KMS-11 (cell line): ENCODE measurements around the gene ZNF723.
"Not testable (repeated sequence)": the region's sequence is repeated elsewhere in the genome, so short reads cannot be mapped to it uniquely, and the experiment has no call there.

ENCODE experiments used
- H2AFZ ChIP-seq: fragments of 200-600 bp; sonication (generic); 2 replicates; pipeline ENCODE4 v1.6.1; 2016; ENCODE audit warnings: antibody characterized with exemption, mixed run types, low read depth
- H3K27ac ChIP-seq: fragments of 200-600 bp; sonication (generic); 2 replicates; pipeline ENCODE4 v1.6.1; 2016; ENCODE audit warnings: mild to moderate bottlenecking, mixed run types
- H3K27me3 ChIP-seq: fragments of 200-600 bp; sonication (generic); 2 replicates; pipeline ENCODE4 v1.6.1; 2017; ENCODE audit warnings: mild to moderate bottlenecking, low read depth, mixed run types, moderate library complexity; ENCODE audit not compliant: insufficient read depth
- H3K36me3 ChIP-seq: fragments of 200-600 bp; sonication (generic); 2 replicates; pipeline ENCODE4 v1.6.1; 2017; ENCODE audit warnings: mild to moderate bottlenecking, mixed run types; ENCODE audit not compliant: insufficient read depth
- H3K4me1 ChIP-seq: fragments of 200-600 bp; sonication (generic); 2 replicates; pipeline ENCODE4 v1.6.1; 2016; ENCODE audit warnings: mild to moderate bottlenecking, low read depth, mixed run types; ENCODE audit not compliant: poor library complexity, severe bottlenecking
- H3K4me2 ChIP-seq: fragments of 200-600 bp; sonication (generic); 2 replicates; pipeline ENCODE4 v1.7.0; 2016; ENCODE audit warnings: mild to moderate bottlenecking, mixed run types
- H3K4me3 ChIP-seq: fragments of 200-600 bp; sonication (generic); IDR thresholded peaks from 2 replicates; pipeline ENCODE4 v1.6.1; 2017; ENCODE audit warnings: low read depth, low read length, mixed read lengths; ENCODE audit not compliant: insufficient read depth
- H3K79me2 ChIP-seq: fragments of 200-600 bp; sonication (generic); 2 replicates; pipeline ENCODE4 v1.6.1; 2016; ENCODE audit warnings: low read depth, mixed run types; ENCODE audit not compliant: insufficient read depth
- H3K9ac ChIP-seq: fragments of 200-600 bp; sonication (generic); 2 replicates; pipeline ENCODE4 v1.6.1; 2016; ENCODE audit warnings: mild to moderate bottlenecking, mixed run types
- H4K20me1 ChIP-seq: fragments of 200-600 bp; sonication (generic); 2 replicates; pipeline ENCODE4 v1.6.1; 2016; ENCODE audit warnings: mild to moderate bottlenecking, mixed run types; ENCODE audit not compliant: insufficient read depth
- TF ChIP-seq, protein P1 (sequence below): fragments of 200-600 bp; sonication (generic); conservative IDR thresholded peaks from 2 replicates; pipeline ENCODE4 v1.6.1; 2017; ENCODE audit warnings: low read depth, mild to moderate bottlenecking, antibody characterized with exemption, low read length, moderate library complexity, mixed read lengths

Gene ZNF723

DNA sequence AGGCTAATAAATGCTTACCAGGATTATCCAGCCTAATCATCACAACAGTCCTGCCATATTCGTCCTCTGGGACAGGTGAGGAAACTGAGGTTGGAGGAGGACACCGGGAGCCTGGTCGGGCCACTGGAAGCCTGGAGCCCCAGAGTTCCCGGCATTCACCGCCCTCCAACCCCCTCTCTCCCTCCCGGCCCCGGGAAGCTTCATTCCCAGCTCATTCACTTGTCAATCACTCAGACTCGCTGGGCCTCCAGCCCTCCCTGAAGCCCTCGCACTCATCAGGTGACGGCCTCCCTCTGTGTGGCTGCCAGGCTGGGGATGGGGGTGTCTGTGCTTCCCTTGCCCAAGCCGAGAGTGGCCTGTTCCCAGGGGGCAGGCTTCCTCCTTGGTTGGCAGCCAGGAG, 25.7 kb upstream of the ZNF723 start:
- Histone ChIP-seq H3K27ac (no peak overlapping the region), H3K9ac (no peak overlapping the region), H3K79me2 (no peaks in the 10 kb centered on the region), H2AFZ (no peak overlapping the region), H4K20me1 (no peaks in the 10 kb centered on the region), H3K36me3 (no peaks in the 10 kb centered on the region), H3K27me3 (no peaks in the 10 kb centered on the region), H3K4me2 (no peak overlapping the region), H3K4me1 (no peaks in the 10 kb centered on the region), H3K4me3 (no peak overlapping the region)
- TF ChIP-seq, protein P1, sequence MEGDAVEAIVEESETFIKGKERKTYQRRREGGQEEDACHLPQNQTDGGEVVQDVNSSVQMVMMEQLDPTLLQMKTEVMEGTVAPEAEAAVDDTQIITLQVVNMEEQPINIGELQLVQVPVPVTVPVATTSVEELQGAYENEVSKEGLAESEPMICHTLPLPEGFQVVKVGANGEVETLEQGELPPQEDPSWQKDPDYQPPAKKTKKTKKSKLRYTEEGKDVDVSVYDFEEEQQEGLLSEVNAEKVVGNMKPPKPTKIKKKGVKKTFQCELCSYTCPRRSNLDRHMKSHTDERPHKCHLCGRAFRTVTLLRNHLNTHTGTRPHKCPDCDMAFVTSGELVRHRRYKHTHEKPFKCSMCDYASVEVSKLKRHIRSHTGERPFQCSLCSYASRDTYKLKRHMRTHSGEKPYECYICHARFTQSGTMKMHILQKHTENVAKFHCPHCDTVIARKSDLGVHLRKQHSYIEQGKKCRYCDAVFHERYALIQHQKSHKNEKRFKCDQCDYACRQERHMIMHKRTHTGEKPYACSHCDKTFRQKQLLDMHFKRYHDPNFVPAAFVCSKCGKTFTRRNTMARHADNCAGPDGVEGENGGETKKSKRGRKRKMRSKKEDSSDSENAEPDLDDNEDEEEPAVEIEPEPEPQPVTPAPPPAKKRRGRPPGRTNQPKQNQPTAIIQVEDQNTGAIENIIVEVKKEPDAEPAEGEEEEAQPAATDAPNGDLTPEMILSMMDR, result no peak

DNA sequence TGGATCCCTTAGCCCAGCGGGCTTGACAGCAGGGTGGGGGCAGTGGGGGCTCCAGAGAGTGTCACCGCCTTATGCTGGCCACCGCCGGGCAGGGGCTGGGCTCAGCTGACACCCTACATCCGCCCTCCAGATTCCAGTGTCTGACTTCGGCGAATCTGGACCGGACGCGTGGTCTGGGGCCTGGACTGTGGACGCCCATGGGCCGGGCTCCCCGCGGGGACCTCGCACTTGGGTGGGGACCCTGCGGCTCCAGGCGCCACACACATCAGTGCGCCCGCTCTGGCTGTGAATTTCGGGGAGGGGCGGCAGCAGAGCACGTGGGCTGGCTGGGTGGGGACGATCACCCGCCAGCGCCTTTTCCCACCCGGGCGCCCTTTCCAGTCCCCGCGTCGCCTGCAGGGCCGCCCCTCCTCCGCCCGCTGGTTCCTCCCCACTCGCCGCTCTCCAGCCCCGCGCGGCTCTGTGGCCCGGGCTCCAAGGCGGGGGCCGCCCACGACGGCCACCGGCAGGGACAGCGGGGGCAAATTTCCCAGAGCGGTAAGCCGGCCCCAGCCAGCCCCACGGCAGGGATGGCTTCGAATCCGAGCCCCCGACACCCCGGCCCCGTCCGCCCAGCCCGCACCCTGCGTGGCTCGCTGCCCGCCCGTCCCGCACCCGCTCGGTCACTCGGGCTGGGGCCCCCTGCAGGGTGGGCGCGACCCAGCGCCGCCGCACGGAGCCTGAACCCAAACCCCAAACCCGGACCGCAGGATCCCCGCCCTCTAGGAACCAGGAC, 24.8 kb upstream of the ZNF723 start:
- Histone ChIP-seq H3K79me2 (no peaks in the 10 kb centered on the region), H3K36me3 (no peaks in the 10 kb centered on the region), H3K4me1 (no peaks in the 10 kb centered on the region), H4K20me1 (no peaks in the 10 kb centered on the region), H3K9ac (no peak overlapping the region), H3K27me3 (no peaks in the 10 kb centered on the region), H2AFZ (no peak overlapping the region), H3K4me3 (no peak overlapping the region), H3K27ac (no peak overlapping the region), H3K4me2 (no peak overlapping the region)
- TF ChIP-seq, protein P1, result no peak

DNA sequence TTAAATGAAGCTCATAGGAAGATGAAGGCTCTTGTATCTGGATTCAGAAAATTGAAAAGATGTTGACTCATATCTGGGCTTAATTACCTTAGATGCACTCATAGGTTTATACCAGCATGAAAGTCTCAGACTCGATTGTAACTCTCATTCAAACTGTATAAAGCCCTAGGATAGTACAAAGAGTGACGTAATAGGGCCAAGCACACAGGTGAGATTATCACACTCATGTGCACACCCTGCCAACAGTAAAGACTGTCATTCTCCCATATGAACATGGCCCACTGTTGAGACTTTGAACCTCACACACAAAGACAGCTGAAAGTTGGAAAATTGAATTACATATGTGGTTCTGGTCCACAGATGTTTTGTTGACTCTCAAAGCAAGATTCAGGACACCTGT, 18.0 kb upstream of the ZNF723 start:
- no peaks in the 10 kb centered on the region for H3K27me3 ChIP-seq
- no peak overlapping the region for H3K27ac ChIP-seq
- no peaks in the 10 kb centered on the region for H3K79me2 ChIP-seq
- no peak overlapping the region for H3K9ac ChIP-seq
- no peak overlapping the region for H2AFZ ChIP-seq
- no peaks in the 10 kb centered on the region for H3K4me1 ChIP-seq
- TF ChIP-seq, protein P1, result no peak
- no peak overlapping the region for H3K4me3 ChIP-seq
- H3K36me3 ChIP-seq, result no peaks in the 10 kb centered on the region
- no peak overlapping the region for H3K4me2 ChIP-seq
- H4K20me1 ChIP-seq, result no peaks in the 10 kb centered on the region

DNA sequence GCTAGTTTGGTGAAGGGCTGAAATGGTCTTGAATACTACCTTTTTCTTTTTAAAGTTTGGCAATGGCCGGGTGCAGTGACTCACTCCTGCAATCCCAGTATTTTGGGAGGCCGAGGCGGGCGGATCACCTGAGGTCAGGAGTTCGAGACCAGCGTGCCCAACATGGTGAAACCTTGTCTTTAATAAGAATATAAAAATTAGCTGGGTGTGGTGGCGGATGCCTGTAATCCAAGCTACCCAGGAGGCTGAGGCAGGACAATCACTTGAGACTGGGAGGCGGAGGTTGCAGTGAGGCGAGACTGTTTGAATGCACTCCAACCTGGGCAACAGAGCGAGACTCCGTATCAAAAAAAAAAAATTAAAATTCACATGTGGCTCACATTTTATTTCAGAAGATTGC, 880 bp upstream of the ZNF723 start:
- Histone ChIP-seq H3K4me1 (no peaks in the 10 kb centered on the region), H3K4me3 (no peak overlapping the region)

DNA sequence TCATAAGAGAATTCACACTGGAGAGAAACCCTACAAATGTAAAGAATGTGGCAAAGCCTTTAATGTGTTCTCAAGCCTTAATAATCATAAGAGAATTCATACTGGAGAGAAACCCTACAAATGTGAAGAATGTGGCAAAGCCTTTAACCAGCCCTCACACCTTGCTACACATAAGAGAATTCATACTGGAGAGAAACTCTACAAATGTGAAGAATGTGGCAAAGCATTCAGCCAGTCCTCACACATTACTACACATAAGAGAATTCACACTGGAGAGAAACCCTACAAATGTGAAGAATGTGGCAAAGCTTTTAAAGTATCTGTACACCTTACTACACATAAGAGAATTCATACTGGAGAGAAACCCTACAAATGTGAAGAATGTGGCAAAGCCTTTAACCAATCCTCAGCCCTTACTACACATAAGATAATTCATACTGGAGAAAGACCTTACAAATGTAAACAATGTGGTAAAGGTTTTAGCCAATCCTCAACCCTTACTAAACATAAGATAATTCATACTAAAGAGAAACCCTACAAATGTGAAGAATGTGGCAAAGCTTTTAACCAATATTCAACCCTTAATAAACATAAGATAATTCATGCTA, 25.7 kb downstream of the ZNF723 start:
- H3K36me3 ChIP-seq, H3K4me1 ChIP-seq, H3K4me2 ChIP-seq, H3K79me2 ChIP-seq, H3K9ac ChIP-seq, H3K27me3 ChIP-seq, H4K20me1 ChIP-seq, H2AFZ ChIP-seq, H3K4me3 ChIP-seq, H3K27ac ChIP-seq: not testable (repeated sequence)

More for the DNA sequence above, 880 bp upstream of the ZNF723 start:
- no peaks in the 10 kb centered on the region for H4K20me1 ChIP-seq
- no peaks in the 10 kb centered on the region for H3K36me3 ChIP-seq
- TF ChIP-seq, protein P1, result no peak
- H3K79me2 ChIP-seq, result no peaks in the 10 kb centered on the region
- H2AFZ ChIP-seq, result no peak overlapping the region
- no peaks in the 10 kb centered on the region for H3K27me3 ChIP-seq
- no peak overlapping the region for H3K9ac ChIP-seq
- H3K27ac ChIP-seq, result no peak overlapping the region
- no peak overlapping the region for H3K4me2 ChIP-seq
